HG03571 (cell line): ENCODE measurements around the gene STPG1.

Source experiments
- ATAC-seq: cut with Tn5 transposase; IDR thresholded peaks from one replicate; pipeline ENCODE4 v1.9.1; 2021; ENCODE audit not compliant: unreplicated experiment

The STPG1 gene

DNA sequence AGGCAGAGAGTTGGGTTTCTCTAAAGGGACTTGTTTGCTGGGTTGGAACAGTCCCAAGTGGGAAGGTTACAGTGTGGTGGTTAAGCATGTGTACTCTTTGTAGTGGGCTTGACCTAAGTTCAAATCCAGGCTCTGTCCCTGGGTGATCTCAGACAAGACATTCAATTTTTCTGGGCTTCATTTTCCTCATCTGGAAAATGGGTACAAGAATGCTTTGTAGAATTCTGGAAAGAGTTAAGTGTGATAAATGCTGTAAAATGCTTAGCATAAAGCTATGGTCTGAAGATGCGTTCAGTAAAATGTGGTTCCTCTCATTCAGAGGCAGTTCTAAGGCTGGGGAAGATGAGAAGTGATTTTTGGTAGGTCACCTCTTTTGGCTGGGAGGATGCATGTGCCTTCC, 93.6 kb downstream of the STPG1 start:
- no peak for ATAC-seq

DNA sequence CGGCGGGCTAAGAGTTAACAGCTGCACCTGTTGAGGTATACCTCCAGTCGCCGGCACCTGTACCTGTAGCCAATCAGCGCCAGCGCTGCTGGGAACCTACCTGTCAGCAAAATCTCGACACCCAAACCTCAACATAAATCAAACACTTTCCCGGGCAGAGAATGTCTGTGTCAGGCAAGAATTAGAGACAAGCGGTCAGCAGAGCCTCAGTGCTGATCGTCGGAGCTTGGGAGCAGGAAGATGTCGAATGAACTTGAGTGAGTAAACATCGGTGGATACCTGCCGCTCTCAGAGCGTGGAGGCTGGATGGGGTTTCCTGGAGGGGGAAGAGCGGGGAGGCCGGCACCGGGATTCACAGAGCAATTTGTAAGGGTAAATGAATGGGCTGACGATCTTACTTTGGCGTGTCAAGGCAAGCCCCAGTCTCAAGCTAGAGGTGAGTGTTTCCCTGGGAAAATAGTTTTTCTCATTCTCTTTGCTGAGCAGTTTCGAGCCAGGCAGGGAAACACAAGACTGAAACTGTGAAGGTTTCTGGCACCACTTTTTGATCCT, 94.2 kb downstream of the STPG1 start, which contains the start of gene GRHL3:
GRHL3 (plus strand) TSS at position 46 of the 552 bp plus-strand sequence; CDS start at position 241, 195 bp downstream.
- no peak for ATAC-seq

DNA sequence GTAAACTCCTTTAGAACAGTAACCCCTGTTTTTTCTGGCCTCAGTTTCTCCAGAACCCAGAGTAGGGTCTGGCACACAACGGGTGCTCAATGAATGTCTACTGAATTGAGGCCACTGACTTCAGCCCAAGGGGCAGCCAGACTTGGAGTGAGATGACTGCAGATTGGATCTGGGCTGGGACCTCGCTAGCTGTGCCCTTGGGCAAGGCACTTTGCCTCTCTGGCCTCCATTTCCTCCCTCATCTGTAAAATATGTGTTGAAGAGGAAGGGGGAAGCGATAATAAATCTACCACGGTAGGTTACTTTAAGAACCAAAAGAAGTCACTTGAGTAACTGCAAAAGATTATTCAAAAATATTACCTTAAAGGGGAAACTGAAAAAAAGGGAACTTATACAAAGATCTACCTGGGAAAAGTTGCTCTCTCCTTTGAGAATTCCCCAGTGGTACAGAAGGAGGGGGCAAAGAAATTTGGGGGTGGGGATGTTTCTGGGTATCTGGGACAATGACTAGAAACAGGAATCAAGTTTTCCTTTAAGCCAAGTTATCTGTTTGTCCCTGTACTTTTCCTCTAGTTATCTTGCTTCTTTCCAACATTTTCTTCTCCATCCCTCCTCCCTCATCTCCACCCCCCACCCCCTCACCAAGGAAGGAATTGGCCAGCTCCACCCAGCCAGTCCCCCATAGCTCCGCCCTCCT, 94.8 kb downstream of the STPG1 start:
- no peak for ATAC-seq

DNA sequence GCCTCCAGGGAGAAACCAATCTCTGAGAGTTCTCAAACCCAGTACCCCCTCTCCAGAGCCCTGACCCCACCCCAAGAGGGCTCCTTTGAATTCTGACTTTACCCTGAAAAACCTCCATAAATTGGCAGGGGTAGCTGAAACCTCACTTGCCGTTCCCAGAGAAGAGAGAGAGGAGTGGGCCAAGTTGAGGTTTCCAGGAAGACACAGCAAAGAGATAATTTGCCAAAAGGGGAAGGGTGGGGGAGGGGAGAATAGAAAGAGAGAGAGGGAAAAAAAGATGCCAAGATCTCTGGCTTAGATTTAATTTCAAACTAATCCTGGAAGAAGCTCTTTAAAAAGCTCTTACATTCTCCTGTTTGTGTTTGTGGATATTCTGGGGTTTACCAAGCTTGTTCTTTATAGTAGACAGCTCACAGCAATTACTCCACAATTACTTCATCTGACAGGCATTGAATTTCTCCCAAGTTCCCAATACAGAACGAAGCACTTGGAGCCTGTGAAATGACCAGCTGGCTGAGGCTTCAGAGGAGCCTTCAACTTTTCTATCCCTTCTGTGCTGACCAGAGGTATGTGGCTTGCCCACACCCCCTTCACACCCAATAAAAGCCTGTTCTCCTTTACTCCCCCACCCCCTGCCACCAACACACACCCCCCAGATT, 95.5 kb downstream of the STPG1 start:
- no peak for ATAC-seq

DNA sequence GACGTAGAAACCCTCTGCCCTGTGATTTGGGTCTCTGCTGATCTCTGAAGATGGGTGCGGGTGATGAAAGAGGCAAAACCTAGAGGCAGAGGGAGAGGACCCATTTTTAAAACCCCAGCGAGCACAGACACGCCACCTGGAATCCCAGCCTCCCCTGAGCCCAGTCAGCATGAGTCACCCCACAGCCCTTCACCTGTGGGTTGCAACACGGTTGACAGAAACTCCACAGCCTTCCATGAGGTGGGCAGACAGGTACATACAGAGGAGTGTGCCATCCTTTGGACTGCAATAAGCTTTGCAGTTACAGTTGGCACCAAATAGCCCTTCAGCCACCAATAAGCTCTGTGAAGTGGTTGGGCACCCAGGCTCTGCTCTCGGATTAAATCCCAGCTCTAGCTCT, 96.5 kb downstream of the STPG1 start:
- no peak for ATAC-seq

DNA sequence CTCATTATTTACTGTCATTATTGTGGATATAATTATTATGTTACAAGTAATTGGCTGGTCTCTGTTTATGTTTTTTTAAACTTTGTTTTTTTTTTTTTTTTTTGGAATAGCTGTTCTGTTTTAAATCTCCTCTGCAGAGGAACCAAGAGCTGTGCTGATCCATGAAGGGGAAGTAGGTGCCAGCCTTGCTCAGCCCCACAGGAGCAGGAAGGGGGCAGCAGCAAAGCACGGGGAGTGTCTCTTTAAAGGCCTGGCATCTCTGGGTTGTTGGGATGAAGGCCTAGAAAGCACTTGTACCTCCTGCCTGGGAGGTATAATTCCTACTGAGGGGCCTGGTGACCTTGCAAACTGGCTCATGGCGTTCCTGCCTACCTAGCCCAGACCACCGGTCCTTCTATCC, 96.9 kb downstream of the STPG1 start:
- ATAC-seq, result no peak

DNA sequence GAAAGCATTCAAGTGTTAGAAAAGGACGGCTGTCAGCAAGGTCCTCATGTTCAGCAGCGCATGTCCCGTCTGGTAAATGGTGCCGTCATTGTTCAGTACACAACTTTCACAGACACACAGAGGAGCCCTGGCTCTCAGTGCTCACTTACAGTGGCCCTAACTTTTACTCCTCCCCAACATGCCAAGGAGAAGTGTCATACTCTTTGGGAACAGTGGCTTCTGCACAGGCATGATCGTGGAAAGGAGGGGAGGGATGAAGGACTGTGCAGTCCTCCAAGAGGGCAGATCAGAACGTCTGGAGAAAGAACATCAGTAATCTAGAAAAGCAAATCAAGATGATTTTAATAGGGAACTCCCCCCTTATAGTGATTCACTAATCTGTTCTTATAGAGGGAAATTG, 98.2 kb downstream of the STPG1 start:
- ATAC-seq, result no peak

DNA sequence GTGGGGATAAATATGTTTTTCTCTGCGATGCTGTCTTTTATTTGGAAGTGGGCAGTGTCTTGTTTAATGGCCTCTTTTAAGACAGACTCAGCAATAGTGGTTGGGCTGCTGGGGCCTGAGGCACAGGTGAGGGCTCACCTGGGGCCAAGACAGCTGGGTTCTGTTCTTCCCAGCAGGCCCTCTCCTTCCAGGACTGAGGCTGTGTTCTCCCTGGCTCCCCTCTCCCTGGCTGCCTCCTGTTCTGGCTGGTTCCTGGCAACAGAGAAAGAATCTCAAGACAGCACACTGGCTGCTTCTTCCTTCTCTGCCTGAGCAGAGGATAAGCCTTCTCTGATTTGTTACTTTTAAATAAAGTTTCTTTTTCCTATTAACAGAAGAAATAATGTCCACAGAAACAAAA, 101.8 kb downstream of the STPG1 start:
- no peak for ATAC-seq

DNA sequence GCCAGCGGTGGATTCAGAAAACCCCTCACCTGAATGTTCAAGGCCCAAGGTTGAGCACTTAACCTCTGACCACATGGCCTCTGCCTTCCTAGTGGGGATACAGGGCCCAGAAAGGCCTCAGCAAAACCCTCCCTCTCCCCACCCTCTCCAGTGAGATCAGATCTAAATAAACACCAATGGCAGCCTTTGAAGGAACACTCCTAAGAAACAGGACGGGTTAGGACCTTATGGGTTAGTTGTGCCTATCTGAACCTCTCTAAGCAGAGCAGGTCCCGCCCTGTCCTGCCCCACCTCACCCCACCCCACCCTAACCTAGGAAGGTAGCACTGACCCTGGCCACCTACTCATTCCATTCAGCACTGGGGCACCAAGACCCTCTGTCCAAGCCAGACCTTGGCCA, 102.3 kb downstream of the STPG1 start:
- ATAC-seq, result no peak

DNA sequence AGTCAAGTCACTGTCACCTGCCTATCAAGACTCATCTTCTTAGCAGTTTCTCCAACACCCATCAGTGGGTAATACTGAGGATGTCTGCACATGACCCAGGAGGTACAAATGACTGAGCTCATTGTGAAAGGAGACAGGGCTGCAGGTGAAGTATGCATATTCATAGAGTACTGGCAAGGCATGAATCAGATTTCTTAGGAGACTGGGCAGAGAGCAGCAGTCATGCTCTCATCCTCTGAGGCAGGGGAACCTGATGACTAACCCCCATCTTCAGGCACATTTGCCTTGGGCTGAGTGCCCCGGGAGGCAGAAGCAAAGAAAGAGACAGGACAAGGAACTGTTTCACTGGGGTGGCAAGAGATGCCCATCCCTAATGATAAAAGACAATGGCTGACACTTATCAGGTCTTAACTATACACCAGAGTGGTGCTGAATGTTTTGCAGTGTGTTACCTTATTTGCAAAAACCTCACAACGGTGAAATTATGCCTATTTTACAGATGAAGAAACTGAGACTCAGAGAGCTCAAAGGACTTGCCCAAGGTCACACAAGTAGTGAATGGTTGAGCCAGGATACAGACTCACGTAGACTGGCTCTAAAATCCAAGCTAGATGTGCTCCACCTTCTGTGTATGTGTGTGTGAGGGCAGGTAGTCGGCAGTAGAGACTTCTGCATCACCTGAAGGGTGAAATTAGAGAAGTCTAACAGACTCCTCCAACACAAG, 103.7 kb downstream of the STPG1 start:
- ATAC-seq, result no peak

DNA sequence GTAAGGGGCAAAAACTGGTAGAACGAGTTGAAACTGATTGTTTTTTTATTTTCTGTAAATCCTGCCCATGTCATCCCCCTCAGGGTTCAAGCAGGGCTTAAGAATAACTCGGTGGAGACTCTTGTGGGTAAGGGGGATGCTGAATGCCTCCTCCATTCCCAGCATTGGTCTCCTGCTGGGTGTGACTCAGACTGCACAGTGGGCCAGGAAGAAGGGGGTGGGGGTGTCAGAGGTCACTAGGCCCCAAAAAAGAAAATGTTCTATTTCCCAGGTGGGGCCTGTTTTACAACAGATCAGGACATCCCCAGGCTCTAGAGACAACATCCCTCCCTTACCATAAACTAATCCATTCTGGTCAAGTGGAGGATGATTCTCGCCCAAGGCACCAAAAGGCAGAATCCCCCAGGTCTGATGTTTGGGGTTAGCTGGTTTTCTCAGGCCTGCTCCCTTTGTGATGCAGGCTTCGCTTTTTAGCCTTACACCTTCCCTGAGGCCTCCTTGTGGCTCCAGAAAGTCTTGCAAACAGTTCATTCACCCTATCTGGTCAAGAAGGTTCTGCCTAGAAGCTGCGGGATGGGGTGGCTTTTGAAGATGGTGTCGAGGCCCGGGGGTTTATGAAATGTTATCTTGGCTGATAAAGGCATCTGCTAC, 105.1 kb downstream of the STPG1 start:
- no peak for ATAC-seq
